Neural cell (in vitro differentiated cells): ENCODE results near the gene PLEKHA5. TPM values are rescaled to one million over a fixed set of nuclear protein-coding genes. Genes with fewer than 3 reads are reported as not detected.

Source experiments
- H2AFZ ChIP-seq: fragments of 200-600, 300-800 bp; sonication (generic), shearing (Covaris generic); 2 replicates; pipeline ENCODE4 v1.6.0; 2014; ENCODE audit warnings: low read depth, mild to moderate bottlenecking, antibody characterized with exemption, low read length, moderate library complexity
- H3F3A ChIP-seq: fragments of 200-600 bp; shearing (Covaris generic); 2 replicates; pipeline ENCODE4 v1.6.1; 2016; ENCODE audit warnings: mild to moderate bottlenecking, moderate library complexity, mixed read lengths, antibody characterized with exemption, low read length; ENCODE audit not compliant: insufficient read depth, poor library complexity, severe bottlenecking
- H3K27ac ChIP-seq: fragments of 200-600, 300-800 bp; sonication (generic), shearing (Covaris generic); 2 replicates; pipeline ENCODE4 v1.5.1; 2014; ENCODE audit warnings: mild to moderate bottlenecking, low read length, moderate library complexity
- H3K27me3 ChIP-seq: fragments of 300-800, 200-600 bp; sonication (generic), shearing (Covaris generic); 2 replicates; pipeline ENCODE4 v1.6.0; 2014; ENCODE audit warnings: mild to moderate bottlenecking, low read depth, low read length, moderate library complexity; ENCODE audit not compliant: insufficient read depth
- H3K36me3 ChIP-seq: fragments of 300-800, 200-600 bp; sonication (generic), shearing (Covaris generic); 2 replicates; pipeline ENCODE4 v1.5.1; 2014; ENCODE audit warnings: mild to moderate bottlenecking, antibody characterized with exemption, low read length, moderate library complexity; ENCODE audit not compliant: insufficient read depth
- H3K4me2 ChIP-seq: fragments of 300-800, 200-600 bp; sonication (generic), shearing (Covaris generic); 2 replicates; pipeline ENCODE4 v1.6.0; 2014; ENCODE audit warnings: mild to moderate bottlenecking, low read length
- H3K4me3 ChIP-seq: fragments of 300-800, 200-600 bp; sonication (generic), shearing (Covaris generic); 2 replicates; pipeline ENCODE4 v1.5.1; 2014; ENCODE audit warnings: mild to moderate bottlenecking, low read length, moderate library complexity
- H3K79me2 ChIP-seq: fragments of 200-600 bp; shearing (Covaris generic); replicated peaks from 2 replicates; pipeline ENCODE4 v1.6.0; 2014; ENCODE audit warnings: mild to moderate bottlenecking, low read length, moderate library complexity; ENCODE audit not compliant: insufficient read depth
- H3K9ac ChIP-seq: fragments of 300-800, 200-600 bp; sonication (generic), shearing (Covaris generic); 2 replicates; pipeline ENCODE4 v1.6.1; 2016; ENCODE audit warnings: mild to moderate bottlenecking, low read length, mixed read lengths
- H3K9me2 ChIP-seq: fragments of 200-600 bp; shearing (Covaris generic); 2 replicates; pipeline ENCODE4 v1.6.1; 2016; ENCODE audit warnings: mild to moderate bottlenecking, low read length, mixed read lengths; ENCODE audit not compliant: insufficient read depth
- H3K9me3 ChIP-seq: fragments of 200-600, 300-800 bp; sonication (generic), shearing (Covaris generic); 2 replicates; pipeline ENCODE4 v1.6.1; 2016; ENCODE audit warnings: mild to moderate bottlenecking, mixed run types, low read length, moderate library complexity, mixed read lengths
- H4K20me1 ChIP-seq: fragments of 200-600 bp; shearing (Covaris generic); 2 replicates; pipeline ENCODE4 v1.6.1; 2016; ENCODE audit warnings: mild to moderate bottlenecking, mixed run types; ENCODE audit not compliant: insufficient read depth
- CTCF ChIP-seq: fragments of 450-650 bp; IDR thresholded peaks from 2 replicates; pipeline ENCODE4 v1.5.1; 2014; ENCODE audit warnings: antibody characterized with exemption, mild to moderate bottlenecking, moderate library complexity; ENCODE audit not compliant: poor library complexity, severe bottlenecking
- EP300 ChIP-seq: fragments of 450-650 bp; conservative IDR thresholded peaks from 2 replicates; pipeline ENCODE4 v1.6.1; 2014; ENCODE audit warnings: antibody characterized with exemption, mild to moderate bottlenecking, moderate library complexity; ENCODE audit not compliant: poor library complexity, severe bottlenecking
- EZH2 ChIP-seq: fragments of 200-600, 300-800 bp; shearing (Covaris generic), sonication (generic); IDR thresholded peaks from 2 replicates; pipeline ENCODE4 v1.6.1; 2014; ENCODE audit warnings: antibody characterized with exemption, low read length, borderline replicate concordance, mild to moderate bottlenecking; ENCODE audit not compliant: insufficient read depth, poor library complexity, severe bottlenecking
- MXI1 ChIP-seq: fragments of 450-650 bp; conservative IDR thresholded peaks from 2 replicates; pipeline ENCODE4 v1.6.1; 2014; ENCODE audit warnings: antibody characterized with exemption, mild to moderate bottlenecking; ENCODE audit not compliant: poor library complexity, severe bottlenecking
- POLR2AphosphoS5 ChIP-seq: IDR thresholded peaks from 2 replicates; pipeline ENCODE4 v1.6.1; 2012
- RAD21 ChIP-seq: fragments of 450-650 bp; conservative IDR thresholded peaks from 2 replicates; pipeline ENCODE4 v1.6.1; 2014; ENCODE audit warnings: antibody characterized with exemption, mild to moderate bottlenecking, moderate library complexity
- REST ChIP-seq: IDR thresholded peaks from 2 replicates; pipeline ENCODE4 v1.6.1; 2012; ENCODE audit warnings: borderline replicate concordance
- SMC3 ChIP-seq: fragments of 450-650 bp; conservative IDR thresholded peaks from 2 replicates; pipeline ENCODE4 v1.6.1; 2014; ENCODE audit warnings: antibody characterized with exemption, mild to moderate bottlenecking, moderate library complexity; ENCODE audit not compliant: poor library complexity
- TAF1 ChIP-seq: IDR thresholded peaks from 2 replicates; pipeline ENCODE4 v1.6.1; 2012; ENCODE audit warnings: low read depth
- polyA plus RNA-seq: library from polyadenylated mRNA; depleted of rRNA; stranded (reverse); fragments of >200 nt; gene quantifications from 2 replicates; pipeline ENCODE4 v1.2.3, GENCODE V29; 2014

PLEKHA5 gene
- polyA plus RNA-seq, 1 donor from 2014 or later, result 130 TPM

GRCh38 chr12:19138551-19138950 is 9.0 kb downstream of the PLEKHA5 start:
- no peak for TF ChIP-seq POLR2AphosphoS5
- TF ChIP-seq RAD21, result no peak
- TF ChIP-seq CTCF, result no peak
- TF ChIP-seq MXI1, result no peak
- no peak for TF ChIP-seq REST
- no peak for TF ChIP-seq EZH2
- TF ChIP-seq TAF1, result no peak
- TF ChIP-seq EP300, result no peak
- TF ChIP-seq SMC3, result no peak
- no peak overlapping the region for H3K4me3 ChIP-seq
- no peak overlapping the region for H3K9ac ChIP-seq
- H3F3A ChIP-seq, result no peaks in the 10 kb centered on the region
- H3K27ac ChIP-seq, result no peak overlapping the region
- H3K9me3 ChIP-seq, result no peaks in the 10 kb centered on the region
- no peaks in the 10 kb centered on the region for H3K9me2 ChIP-seq
- H3K4me2 ChIP-seq, result no peak overlapping the region
- H3K79me2 ChIP-seq, result peaks cover 82% of the 10 kb centered on the region
- no peaks in the 10 kb centered on the region for H4K20me1 ChIP-seq
- peaks cover 13% of the 10 kb centered on the region for H3K36me3 ChIP-seq
- no peak overlapping the region for H2AFZ ChIP-seq
- no peaks in the 10 kb centered on the region for H3K27me3 ChIP-seq

- Histone ChIP-seq H3K4me3 (no peak overlapping the region), H3K4me2 (no peak overlapping the region), H3K9ac (no peak overlapping the region), H3K36me3 (peaks cover 13% of the 10 kb centered on the region), H3K79me2 (peaks cover 81% of the 10 kb centered on the region), H3F3A (no peaks in the 10 kb centered on the region), H3K9me2 (no peaks in the 10 kb centered on the region), H4K20me1 (no peaks in the 10 kb centered on the region), H3K27ac (peak overlapping the region; percentile 7), H3K9me3 (no peaks in the 10 kb centered on the region), H3K27me3 (no peaks in the 10 kb centered on the region), H2AFZ (no peak overlapping the region)
- no peak for TF ChIP-seq CTCF
- TF ChIP-seq SMC3, result no peak
- no peak for TF ChIP-seq EZH2
- no peak for TF ChIP-seq POLR2AphosphoS5
Observed at GRCh38 chr12:19138956-19139355, 9.4 kb downstream of the PLEKHA5 start.
